IPS DF 4.7 (cell line): ENCODE results near the gene SORCS2.

Source experiments
- DNase-seq: peaks from one replicate; pipeline ENCODE4 v3.0.0-alpha.2; 2013; ENCODE audit warnings: low spot score; ENCODE audit errors: extremely low read depth

The SORCS2 gene

GRCh38 chr4:7301126-7301785 lies 108.9 kb downstream of the SORCS2 start:
- DNase-seq, result no peak

DNA sequence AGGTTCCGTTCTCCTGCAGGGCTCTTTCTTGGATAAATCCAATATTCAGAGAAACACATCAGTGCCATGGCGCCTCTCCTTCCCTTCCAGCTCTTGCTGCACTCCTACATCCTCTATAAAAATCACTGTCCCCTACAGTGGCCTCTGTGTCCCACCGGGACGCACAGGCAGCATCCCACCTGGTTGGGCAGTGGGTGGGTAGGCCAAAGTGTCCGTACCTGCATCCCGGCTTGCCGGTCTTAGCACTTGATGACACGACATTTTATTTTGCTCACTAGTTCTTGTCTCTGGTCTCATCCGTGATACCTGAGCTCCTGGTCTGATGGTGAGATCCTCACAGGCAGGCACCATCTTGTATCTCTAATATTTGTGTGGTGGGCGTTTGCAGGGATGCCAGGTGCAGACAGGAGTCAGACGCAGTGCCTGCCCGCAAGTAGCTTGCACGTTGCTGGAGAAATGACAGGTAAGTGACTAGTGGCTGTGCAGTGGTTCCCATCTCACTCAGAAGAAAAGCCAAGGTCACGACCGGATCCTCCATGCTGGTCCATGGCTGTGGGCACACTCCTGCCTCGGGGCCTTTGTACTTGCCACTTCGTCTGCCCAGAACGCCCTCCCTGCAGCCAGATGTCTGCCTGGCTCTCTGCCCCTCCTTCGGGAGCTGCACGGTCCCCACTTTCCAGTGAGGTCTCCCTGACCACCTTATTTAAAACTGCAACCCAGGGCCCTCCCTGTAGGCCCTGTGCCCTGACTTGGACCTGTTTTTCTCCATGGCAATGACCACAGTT lies 109.7 kb downstream of the SORCS2 start:
- DNase-seq, result no peak

DNA sequence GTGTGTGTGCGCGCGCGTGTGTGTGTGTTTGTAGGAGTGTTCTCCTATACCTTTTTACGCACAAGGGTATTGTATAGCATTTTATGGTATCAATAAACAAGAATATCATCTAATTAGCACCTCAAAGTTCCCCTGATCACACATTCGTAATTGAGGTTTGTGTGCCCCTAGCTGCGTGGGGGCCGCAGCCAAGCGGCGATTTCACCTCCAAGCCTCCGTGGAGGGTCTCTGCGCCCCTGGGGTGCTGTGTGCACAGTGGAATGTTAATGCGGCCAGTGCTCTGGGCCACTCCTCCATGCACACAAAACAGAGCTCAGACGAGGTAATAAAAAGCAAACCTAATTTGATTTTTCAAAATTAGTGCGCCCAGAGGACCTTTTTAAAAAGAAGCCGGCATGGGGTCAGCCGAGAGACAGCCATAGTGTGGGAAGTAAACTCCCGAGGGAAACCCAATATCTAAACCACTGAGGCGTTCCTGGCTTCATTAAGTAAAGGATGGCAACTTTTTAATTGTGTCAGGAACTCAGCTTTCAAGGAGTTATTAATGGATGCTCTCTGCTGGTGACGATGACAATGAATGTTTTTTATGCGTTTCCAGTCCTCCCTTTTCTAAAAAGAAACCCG lies 110.6 kb downstream of the SORCS2 start:
- no peak for DNase-seq

DNA sequence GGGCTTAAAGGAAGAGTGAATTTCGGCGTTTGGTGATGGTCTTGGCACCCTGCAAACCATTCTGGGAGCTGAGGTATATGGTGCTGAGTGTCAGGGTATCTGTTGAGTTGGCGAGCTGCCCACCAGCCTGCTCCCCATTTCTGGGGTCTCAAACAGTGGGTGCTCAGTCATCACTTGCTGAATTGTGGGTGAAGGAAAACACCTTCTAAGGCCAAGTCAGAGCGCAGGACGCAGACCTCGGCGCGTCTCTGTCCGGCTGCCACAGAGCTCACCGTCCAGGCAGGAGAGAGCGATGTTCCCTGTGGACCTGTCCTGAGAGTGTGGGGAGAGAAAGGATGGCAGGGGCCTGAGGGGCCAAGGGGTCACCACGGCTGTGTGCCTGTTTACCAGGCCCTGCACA lies 111.2 kb downstream of the SORCS2 start:
- DNase-seq, result no peak

DNA sequence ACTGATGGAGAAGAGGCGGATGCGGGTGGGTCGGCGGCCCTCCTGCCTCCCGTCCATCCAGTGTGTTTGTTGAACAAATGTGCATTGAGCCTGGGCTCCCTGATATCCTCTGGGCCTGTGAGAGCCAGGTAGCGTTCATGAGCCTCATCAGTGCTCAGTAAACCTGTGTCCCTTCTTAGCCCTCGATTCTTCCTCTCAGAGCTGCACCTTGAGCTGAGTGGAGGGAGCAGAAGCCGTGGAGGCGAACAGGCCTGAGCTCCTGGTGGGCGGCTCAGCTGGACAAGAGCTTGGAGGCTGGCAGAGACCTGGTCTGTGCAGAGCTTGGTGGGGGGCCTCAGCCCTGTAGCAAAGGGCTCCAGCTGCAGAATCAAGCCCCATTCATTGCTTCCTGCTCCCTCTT lies 112.1 kb downstream of the SORCS2 start:
- no peak for DNase-seq

DNA sequence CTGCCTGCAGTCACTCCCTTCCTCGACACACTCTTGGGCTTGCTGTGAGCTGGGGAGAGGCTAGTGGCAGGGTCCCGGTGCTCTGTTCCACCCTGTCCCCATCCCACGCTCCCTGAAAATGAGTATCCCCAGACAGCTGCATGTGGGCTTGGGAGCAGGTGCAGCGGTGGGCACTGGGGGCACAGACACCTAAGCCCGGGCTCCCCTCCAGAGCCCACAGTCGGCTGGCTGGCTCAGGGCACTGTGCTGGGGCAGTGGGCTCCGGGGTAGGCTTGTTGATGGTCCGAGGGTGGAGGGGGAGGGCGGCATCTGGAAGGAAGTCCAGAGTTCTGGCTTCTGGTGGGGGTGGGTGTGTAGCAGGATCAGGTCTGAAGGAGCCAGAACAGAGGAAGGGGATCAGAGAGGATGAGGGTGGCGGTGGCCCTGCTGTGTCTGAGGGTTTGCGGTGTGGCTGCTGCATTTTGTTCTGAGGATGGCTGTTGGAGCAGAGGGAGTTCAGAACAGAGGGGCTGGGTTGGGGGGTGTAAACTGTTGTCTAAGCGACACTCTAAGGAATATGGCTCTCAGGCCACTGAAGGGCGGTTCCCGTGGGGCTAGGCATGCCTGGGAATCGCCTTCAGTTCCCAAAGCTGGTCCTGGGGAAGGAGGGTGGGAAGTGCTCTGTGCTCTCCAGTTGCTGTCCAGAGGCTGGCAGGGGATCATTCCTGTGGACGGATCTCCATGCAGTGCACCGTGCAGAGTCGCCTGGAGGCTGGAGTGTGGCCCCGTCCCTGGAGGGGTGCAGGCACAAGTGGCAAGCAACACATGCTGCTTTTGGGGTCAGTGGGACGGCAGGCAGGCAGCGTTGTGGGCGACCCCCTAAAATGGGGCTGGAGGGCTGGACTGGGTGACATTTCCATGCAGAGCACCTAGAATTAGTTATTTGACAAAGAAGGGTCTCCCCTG lies 114.0 kb downstream of the SORCS2 start:
- no peak for DNase-seq

DNA sequence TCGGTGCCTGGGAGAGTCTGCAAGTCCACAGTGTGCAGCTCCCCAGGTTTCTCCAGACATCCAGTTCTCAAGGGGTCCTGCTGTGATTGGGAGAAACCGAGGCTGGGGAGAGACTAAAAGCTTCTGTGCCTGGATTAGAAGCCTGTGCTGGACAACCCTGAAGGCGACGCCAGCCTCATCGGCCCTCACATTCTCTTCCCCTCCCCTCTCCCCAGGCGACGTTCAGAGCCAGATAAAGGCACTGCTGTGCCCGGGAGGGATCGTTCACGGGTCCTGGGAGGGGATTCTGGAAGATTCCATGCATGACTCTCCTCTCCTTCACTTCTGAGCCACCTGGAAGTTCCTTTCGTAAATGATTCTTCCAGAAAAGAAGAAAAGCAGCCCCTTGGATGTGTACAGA lies 114.6 kb downstream of the SORCS2 start:
- DNase-seq, result no peak

GRCh38 chr4:7307394-7308099 lies 115.2 kb downstream of the SORCS2 start:
- no peak for DNase-seq

DNA sequence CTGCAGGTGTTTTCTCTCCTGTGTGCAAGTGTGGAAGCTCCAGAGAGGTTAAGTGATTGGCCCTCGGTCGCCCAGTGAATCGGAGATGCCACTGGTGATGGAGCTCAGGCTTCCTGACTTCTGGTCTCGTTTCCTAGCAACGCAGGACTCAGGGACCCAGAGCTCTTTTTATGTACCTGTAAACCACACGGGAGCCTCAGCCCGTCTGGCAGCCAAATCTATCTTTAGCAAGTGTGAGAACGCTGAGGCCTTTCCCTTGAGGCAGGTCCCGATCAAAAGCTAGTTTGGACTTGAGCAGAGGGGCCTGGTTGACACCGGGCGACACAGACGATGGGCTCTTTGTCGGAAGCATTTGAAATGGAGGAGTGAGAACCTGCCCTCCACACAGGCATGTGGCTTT lies 116.8 kb downstream of the SORCS2 start:
- DNase-seq, result no peak

DNA sequence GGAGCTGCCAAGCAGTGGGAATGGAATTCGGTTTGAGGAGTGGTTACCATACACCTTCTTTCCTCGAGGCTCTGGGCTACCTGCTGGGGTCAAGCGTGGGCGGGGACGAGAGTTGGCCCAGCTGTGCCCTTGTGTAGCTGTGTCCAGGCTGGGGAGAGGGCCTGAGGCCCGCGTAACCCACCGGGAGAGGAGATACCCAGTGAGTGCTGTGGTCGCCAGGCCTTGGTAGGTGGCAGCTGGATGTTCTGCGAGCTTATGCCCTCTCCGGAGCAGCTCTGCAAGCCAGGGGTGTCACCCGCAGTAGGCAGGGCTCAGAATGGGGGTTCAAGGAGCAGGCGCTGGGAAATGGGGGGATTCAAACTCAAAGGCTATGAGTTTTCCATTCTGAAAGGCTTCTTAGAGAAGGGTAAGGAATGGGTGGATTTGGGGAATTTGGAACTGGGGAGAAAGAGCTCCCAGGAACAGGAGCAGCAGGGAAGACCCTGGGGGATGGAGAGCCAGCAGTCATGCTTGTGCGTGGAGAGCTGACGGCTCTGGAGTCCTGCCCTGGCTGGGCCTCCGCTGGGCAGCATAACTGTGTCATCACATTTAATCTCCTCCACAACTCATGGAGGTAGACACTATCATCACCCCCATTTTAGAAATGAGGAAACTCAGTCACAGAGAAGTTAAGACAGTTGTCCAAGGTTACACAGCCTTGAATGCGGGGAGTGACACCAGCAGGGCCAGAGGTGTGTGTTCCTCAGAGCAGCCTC lies 117.5 kb downstream of the SORCS2 start:
- no peak for DNase-seq

DNA sequence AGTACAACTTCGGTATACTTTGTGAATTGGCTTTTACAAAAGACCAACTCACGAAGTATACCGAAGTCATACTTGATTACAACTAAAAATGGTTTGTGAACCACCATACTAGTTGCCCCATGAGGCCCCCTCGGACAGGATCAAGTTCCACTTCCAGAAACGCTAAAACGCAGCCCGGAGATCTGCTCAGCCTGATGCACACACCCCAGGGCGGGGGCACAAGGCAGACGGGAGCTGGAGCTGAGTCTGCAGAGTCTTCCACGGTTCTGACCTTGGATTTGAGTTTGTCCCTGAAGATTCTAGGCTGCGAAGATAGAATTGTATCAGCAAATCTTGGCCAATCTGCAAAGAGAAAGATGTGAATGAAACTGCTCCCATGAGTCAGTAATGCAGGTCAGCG lies 118.1 kb downstream of the SORCS2 start:
- DNase-seq, result no peak

DNA sequence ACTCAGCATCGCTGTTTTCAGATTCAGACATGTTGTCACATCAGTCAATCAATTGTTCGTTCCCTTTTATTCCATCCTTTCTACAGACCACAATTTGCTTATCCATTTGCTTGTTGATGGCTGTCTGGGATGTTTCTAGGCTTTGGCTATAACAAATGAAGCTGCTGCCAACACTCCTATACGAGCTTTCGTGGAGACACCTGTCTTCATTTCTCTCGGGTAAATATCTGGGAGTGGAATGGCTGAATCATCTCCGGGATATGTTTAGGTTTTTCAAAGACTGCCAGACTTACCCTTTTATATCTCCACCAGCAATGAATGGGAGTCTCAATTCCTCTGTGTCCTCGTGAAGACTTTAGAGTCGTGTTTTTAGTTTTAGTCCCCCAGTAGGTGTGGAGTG lies 118.9 kb downstream of the SORCS2 start:
- no peak for DNase-seq

GRCh38 chr4:7312691-7313090 lies 120.4 kb downstream of the SORCS2 start:
- DNase-seq, result no peak

DNA sequence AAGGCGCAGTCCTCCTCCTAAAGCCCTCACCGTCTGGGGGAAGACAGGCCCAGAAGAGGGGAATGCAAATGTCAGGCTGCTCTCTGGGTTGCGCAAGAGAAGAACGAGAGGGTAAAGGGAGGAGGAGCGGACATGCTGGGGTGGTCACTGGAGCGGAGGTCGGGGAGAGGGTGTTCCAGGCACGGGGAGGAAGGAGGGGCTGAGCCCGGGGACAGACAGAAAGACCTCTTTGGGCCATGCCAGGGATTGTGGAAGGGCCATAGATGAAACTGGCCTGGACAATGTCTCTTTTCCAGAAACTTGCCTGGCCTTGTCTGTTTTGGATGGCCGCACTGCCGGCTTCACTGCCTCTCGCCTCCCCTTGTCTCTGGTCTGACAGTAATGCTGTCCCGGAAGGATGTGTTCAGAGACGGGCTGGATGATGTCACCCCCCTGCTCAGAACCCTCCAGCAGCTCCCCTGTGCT lies 121.0 kb downstream of the SORCS2 start:
- DNase-seq, result no peak

DNA sequence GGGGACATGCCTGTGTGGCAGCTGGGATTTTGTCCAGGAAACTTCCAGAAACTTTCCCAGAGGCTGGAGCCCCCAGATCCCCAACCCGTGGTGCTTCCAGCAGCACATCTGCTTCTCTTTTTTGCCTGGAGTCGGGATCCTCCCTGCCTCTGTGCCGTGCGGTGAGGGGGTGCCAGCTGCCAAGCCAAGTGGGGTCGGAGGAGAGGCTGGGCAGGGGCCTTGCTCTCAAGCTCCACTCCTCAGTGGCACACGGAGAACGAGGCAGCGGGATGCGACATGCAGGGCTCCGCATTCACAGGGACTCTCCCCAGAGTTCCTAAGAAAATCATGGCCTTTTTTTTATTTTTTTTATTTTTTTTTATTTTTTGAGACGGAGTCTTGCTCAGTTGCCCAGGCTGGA lies 121.7 kb downstream of the SORCS2 start:
- no peak for DNase-seq

- DNase-seq, result no peak
Measured at GRCh38 chr4:7315286-7315685, 122.9 kb downstream of the SORCS2 start.

GRCh38 chr4:7315935-7316334 lies 123.6 kb downstream of the SORCS2 start:
- DNase-seq, result no peak

GRCh38 chr4:7319024-7319423 lies 126.7 kb downstream of the SORCS2 start:
- DNase-seq, result no peak

DNA sequence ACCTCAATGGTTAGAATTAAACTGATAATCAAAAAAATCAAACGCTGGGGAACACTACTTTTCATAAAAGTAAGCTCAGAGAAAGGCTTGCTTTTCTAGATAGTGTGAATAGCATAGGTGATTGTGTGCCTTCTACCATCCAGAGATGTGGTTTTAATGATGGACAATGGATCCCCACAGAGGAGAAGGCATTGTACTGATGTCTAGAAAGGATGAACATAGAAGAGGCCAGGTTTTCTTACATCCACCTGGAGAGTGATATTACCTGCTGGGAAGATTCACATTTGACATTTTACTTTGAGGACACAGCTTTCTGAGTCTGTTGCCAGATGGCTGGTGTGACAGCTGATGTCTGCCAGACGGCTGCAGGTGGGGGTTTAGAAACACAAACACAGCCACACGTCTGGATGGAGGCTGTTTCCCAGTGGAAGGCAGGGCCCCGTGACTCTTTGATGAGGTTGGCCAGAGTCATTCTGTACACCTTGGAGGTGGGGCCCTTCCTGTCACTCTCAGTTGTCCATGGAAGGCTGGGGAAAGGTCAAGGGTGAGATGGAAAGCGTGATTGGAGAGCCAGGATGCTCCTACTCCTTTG lies 128.0 kb downstream of the SORCS2 start:
- DNase-seq, result no peak
